Measurements from ENCODE around the gene WDR33.

GRCh38 chr2:127672341-127673224, 138.4 kb downstream of the WDR33 start:
- TF ChIP-seq JUND (IDR thresholded peaks at IDR 0.05; ENCODE audit: low read depth, low read length) (no peak), NRF1 (conservative IDR thresholded peaks at IDR 0.05; ENCODE audit: low read depth, low read length) (no peak), MYC (IDR thresholded peaks at IDR 0.05; ENCODE audit: insufficient read depth, insufficient read length, insufficient replicate concordance, low read length, severe bottlenecking) (no peak), ZNF274 (IDR thresholded peaks at IDR 0.05; ENCODE audit: insufficient read depth, insufficient read length) (no peak), BMI1 (IDR thresholded peaks at IDR 0.05; ENCODE audit: borderline replicate concordance) (no peak), BACH1 (IDR thresholded peaks at IDR 0.05; ENCODE audit: borderline replicate concordance) (no peak), YY1 (IDR thresholded peaks at IDR 0.05; ENCODE audit: low read depth, low read length) (no peak), SUPT20H (IDR thresholded peaks at IDR 0.05; ENCODE audit: borderline replicate concordance, control insufficient read depth, low read depth, low read length) (no peak), NR2C2 (IDR thresholded peaks at IDR 0.05; ENCODE audit: borderline replicate concordance, control insufficient read depth, insufficient read length, low read depth) (no peak), CBX5 (IDR thresholded peaks at IDR 0.05; ENCODE audit: low read depth) (no peak), PKNOX1 (IDR thresholded peaks at IDR 0.05) (no peak), EZH2 (IDR thresholded peaks at IDR 0.05; ENCODE audit: borderline replicate concordance, control insufficient read depth, low read depth, low read length) (no peak)
- TF ChIP-seq, protein P1, sequence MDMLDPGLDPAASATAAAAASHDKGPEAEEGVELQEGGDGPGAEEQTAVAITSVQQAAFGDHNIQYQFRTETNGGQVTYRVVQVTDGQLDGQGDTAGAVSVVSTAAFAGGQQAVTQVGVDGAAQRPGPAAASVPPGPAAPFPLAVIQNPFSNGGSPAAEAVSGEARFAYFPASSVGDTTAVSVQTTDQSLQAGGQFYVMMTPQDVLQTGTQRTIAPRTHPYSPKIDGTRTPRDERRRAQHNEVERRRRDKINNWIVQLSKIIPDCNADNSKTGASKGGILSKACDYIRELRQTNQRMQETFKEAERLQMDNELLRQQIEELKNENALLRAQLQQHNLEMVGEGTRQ (IDR thresholded peaks at IDR 0.05; ENCODE audit: borderline replicate concordance, low read depth, low read length) = no peak
